ENCODE measurements around the gene CTXND2.

- TF ChIP-seq POLR2AphosphoS5 (IDR thresholded peaks at IDR 0.05; ENCODE audit: low read depth, low read length) (no peak), SIN3A (IDR thresholded peaks at IDR 0.05; ENCODE audit: borderline replicate concordance, insufficient read depth, low read length) (no peak), TAF1 (IDR thresholded peaks at IDR 0.05; ENCODE audit: borderline replicate concordance, insufficient read depth, low read length) (no peak), FOXP2 (optimal IDR thresholded peaks at IDR 0.05; ENCODE audit: borderline replicate concordance, extremely low read depth, extremely low read length, insufficient read depth) (no peak)
Observed at GRCh38 chr1:150869683-150870082, 17.3 kb upstream of the CTXND2 start.

Measured in PFSK-1 (cell line).